H1 (cell line): ENCODE measurements around the gene TMEM164. TPM values are rescaled to one million over a fixed set of nuclear protein-coding genes. Genes with fewer than 3 reads are reported as not detected.

Experiments
- CTCF ChIA-PET: fragments of 300-600 bp; sonication (Branson Sonifier 250); formaldehyde crosslinking; loops from one replicate; lab custom pipeline; 2021; ENCODE audit not compliant: partially characterized antibody; lab: Charles Lee
- POLR2A ChIA-PET: fragments of 300-600 bp; sonication (Branson Sonifier 250); formaldehyde crosslinking; loops from one replicate; lab custom pipeline; 2021; ENCODE audit warnings: inconsistent platforms; ENCODE audit not compliant: partially characterized antibody; lab: Charles Lee
- DNase-seq, 2 experiments: peaks; one replicate each; pipeline versions ENCODE4 v3.0.0 to v3.0.0-alpha.2; 2010 to 2022; ENCODE audit warnings: low spot score in 2 of 2, low read depth in 1 of 2, mixed read lengths in 1 of 2
- FAIRE-seq: peaks from 2 replicates; lab custom pipeline; 2011; peaks lifted over from hg19 to GRCh38; lab: Jason Lieb, UNC
- H2AFZ ChIP-seq: 2 replicates; pipeline ENCODE4 v1.8.1; 2012; ENCODE audit warnings: low read length, inconsistent platforms
- H2AK5ac ChIP-seq: 2 replicates; pipeline ENCODE4 v1.6.1; 2013; ENCODE audit warnings: low read depth, low read length
- H2BK120ac ChIP-seq: replicated peaks from 2 replicates; pipeline ENCODE3; 2013; ENCODE audit warnings: low read depth, low read length, inconsistent platforms
- H2BK12ac ChIP-seq: 2 replicates; pipeline ENCODE4 v1.6.1; 2013; ENCODE audit warnings: low read depth, low read length
- H2BK15ac ChIP-seq: 2 replicates; pipeline ENCODE4 v1.6.1; 2013; ENCODE audit warnings: low read length
- H2BK20ac ChIP-seq: 2 replicates; pipeline ENCODE4 v1.6.1; 2013; ENCODE audit warnings: low read length
- H2BK5ac ChIP-seq: 2 replicates; pipeline ENCODE4 v1.6.1; 2013; ENCODE audit warnings: low read depth, low read length
- H3K14ac ChIP-seq: 2 replicates; pipeline ENCODE4 v1.6.1; 2013; ENCODE audit warnings: inconsistent platforms; ENCODE audit not compliant: insufficient read length
- H3K18ac ChIP-seq: 2 replicates; pipeline ENCODE4 v1.6.1; 2013; ENCODE audit warnings: low read length; ENCODE audit errors: extremely low read depth
- H3K23ac ChIP-seq: 2 replicates; pipeline ENCODE4 v1.6.1; 2013; ENCODE audit warnings: inconsistent platforms; ENCODE audit not compliant: insufficient read length
- H3K23me2 ChIP-seq: 2 replicates; pipeline ENCODE4 v1.6.1; 2013; ENCODE audit warnings: low read depth, low read length
- H3K27ac ChIP-seq: 2 replicates; pipeline ENCODE4 v1.6.1; 2011; ENCODE audit warnings: low read depth, low read length, inconsistent platforms
- H3K27me3 ChIP-seq, 4 experiments: replicated peaks in 1 of 4; 1 replicate in 1 of 4; 2 replicates in 3 of 4; pipeline versions ENCODE4 v1.6.1 to v1.8.1; 2011 to 2013; ENCODE audit warnings: low read length in 3 of 4, mild to moderate bottlenecking in 3 of 4, inconsistent platforms in 2 of 4, mixed read lengths in 2 of 4, moderate library complexity in 1 of 4; ENCODE audit not compliant: control insufficient read depth in 3 of 4, insufficient read depth in 3 of 4; ENCODE audit errors: extremely low read depth in 1 of 4
- H3K36me3 ChIP-seq, 4 experiments: 2 replicates each; pipeline versions ENCODE4 v1.6.1 to v1.8.1; 2011 to 2013; ENCODE audit warnings: mild to moderate bottlenecking in 4 of 4, low read length in 3 of 4, moderate library complexity in 2 of 4, control low read depth in 1 of 4, inconsistent platforms in 1 of 4; ENCODE audit not compliant: insufficient read depth in 4 of 4, control insufficient read depth in 2 of 4
- H3K4ac ChIP-seq: replicated peaks from 2 replicates; pipeline ENCODE3; 2013; ENCODE audit warnings: low read length, low read depth, mixed read lengths, inconsistent platforms; ENCODE audit not compliant: insufficient read length
- H3K4me1 ChIP-seq, 4 experiments: replicated peaks in 1 of 4; 1 replicate in 1 of 4; 2 replicates in 3 of 4; pipeline versions ENCODE4 v1.6.1 to v1.8.1; 2011 to 2013; ENCODE audit warnings: low read length in 3 of 4, inconsistent platforms in 2 of 4, mixed read lengths in 1 of 4; ENCODE audit not compliant: insufficient read depth in 4 of 4, control insufficient read depth in 3 of 4
- H3K4me2 ChIP-seq, 2 experiments: 2 replicates each; pipeline versions ENCODE4 v1.6.1 to v1.8.1; 2011 to 2013; ENCODE audit warnings: low read depth in 2 of 2, low read length in 2 of 2, control low read depth in 1 of 2, inconsistent platforms in 1 of 2, mild to moderate bottlenecking in 1 of 2; ENCODE audit not compliant: insufficient read depth in 1 of 2
- H3K4me3 ChIP-seq, 4 experiments: fragments of 200-600, 300-600 bp in 1 of 4; sonication (generic), shearing (Covaris generic), sonication (Bioruptor Twin) in 1 of 4; 2 replicates each; pipeline versions ENCODE4 v1.5.1 to v1.8.1; 2011 to 2016; ENCODE audit warnings: low read length in 4 of 4, low read depth in 3 of 4, control low read depth in 2 of 4, inconsistent platforms in 2 of 4, mild to moderate bottlenecking in 2 of 4, mixed read lengths in 1 of 4, moderate library complexity in 1 of 4; ENCODE audit not compliant: insufficient read depth in 2 of 4; ENCODE audit errors: extremely low read depth in 1 of 4
- H3K56ac ChIP-seq: replicated peaks from 2 replicates; pipeline ENCODE3; 2013; ENCODE audit warnings: low read depth, mild to moderate bottlenecking, mixed read lengths, low read length, inconsistent platforms; ENCODE audit not compliant: insufficient read length
- H3K79me1 ChIP-seq: 2 replicates; pipeline ENCODE4 v1.6.1; 2013; ENCODE audit warnings: low read depth, low read length, control low read depth
- H3K79me2 ChIP-seq, 2 experiments: 2 replicates each; pipeline versions ENCODE4 v1.6.1 to v1.8.1; 2012 to 2013; ENCODE audit warnings: low read length in 2 of 2, mild to moderate bottlenecking in 2 of 2, inconsistent platforms in 1 of 2; ENCODE audit not compliant: insufficient read depth in 2 of 2, control insufficient read depth in 1 of 2
- H3K9ac ChIP-seq, 4 experiments: replicated peaks in 1 of 4; 1 replicate in 1 of 4; 2 replicates in 3 of 4; pipeline versions ENCODE4 v1.6.1 to v1.8.1; 2011 to 2013; ENCODE audit warnings: low read depth in 3 of 4, low read length in 3 of 4, control low read depth in 2 of 4, mild to moderate bottlenecking in 2 of 4, moderate library complexity in 2 of 4, inconsistent platforms in 1 of 4; ENCODE audit errors: extremely low read depth in 1 of 4
- H3K9me3 ChIP-seq, 2 experiments: 2 replicates each; pipeline versions ENCODE4 v1.6.1 to v1.8.1; 2012 to 2013; ENCODE audit warnings: mild to moderate bottlenecking in 2 of 2, moderate library complexity in 2 of 2, control low read depth in 1 of 2, inconsistent platforms in 1 of 2, low read depth in 1 of 2, low read length in 1 of 2, mixed read lengths in 1 of 2; ENCODE audit not compliant: insufficient read depth in 2 of 2
- H4K20me1 ChIP-seq, 2 experiments: replicated peaks in 1 of 2; 2 replicates each; pipeline versions ENCODE3 to v1.8.1; 2011 to 2013; ENCODE audit warnings: inconsistent platforms in 2 of 2, low read length in 2 of 2, mild to moderate bottlenecking in 1 of 2; ENCODE audit not compliant: insufficient read depth in 2 of 2, control insufficient read depth in 1 of 2
- H4K5ac ChIP-seq: 2 replicates; pipeline ENCODE4 v1.6.1; 2013; ENCODE audit warnings: low read length, low read depth, mixed read lengths, inconsistent platforms; ENCODE audit not compliant: insufficient read length
- H4K8ac ChIP-seq: 2 replicates; pipeline ENCODE4 v1.8.0; 2013; ENCODE audit warnings: mild to moderate bottlenecking, moderate library complexity, low read length, inconsistent platforms; ENCODE audit not compliant: insufficient read depth; ENCODE audit errors: extremely low read depth
- H4K91ac ChIP-seq: replicated peaks from 2 replicates; pipeline ENCODE3; 2013; ENCODE audit warnings: low read length, mixed read lengths, inconsistent platforms; ENCODE audit not compliant: insufficient read length
- BACH1 ChIP-seq: IDR thresholded peaks from 2 replicates; pipeline ENCODE4 v1.6.1; 2012; ENCODE audit warnings: low read length, improper control_type of control experiment
- BRCA1 ChIP-seq: IDR thresholded peaks from 2 replicates; pipeline ENCODE4 v1.6.1; 2012; ENCODE audit warnings: low read depth, low read length, improper control_type of control experiment
- CTCF ChIP-seq, 3 experiments: IDR thresholded peaks; 1 replicate in 2 of 3; 2 replicates in 1 of 3; pipeline versions ENCODE4 v1.5.1 to v1.6.1; 2011; ENCODE audit warnings: low read length in 3 of 3, mild to moderate bottlenecking in 3 of 3, inconsistent platforms in 2 of 3, low read depth in 1 of 3, moderate library complexity in 1 of 3; ENCODE audit not compliant: insufficient read depth in 1 of 3; ENCODE audit errors: control extremely low read depth in 1 of 3
- HDAC6 ChIP-seq: IDR thresholded peaks from one replicate; pipeline ENCODE4 v1.7.1; 2012; ENCODE audit warnings: low read depth, mild to moderate bottlenecking, inconsistent platforms, low read length, moderate library complexity
- KDM5A ChIP-seq: fragments of 200-600 bp; IDR thresholded peaks from 2 replicates; pipeline ENCODE4 v1.7.1; 2012; ENCODE audit warnings: mild to moderate bottlenecking, low read length, inconsistent platforms, mixed read lengths
- MAX ChIP-seq: IDR thresholded peaks from 2 replicates; pipeline ENCODE4 v1.6.1; 2012; ENCODE audit warnings: inconsistent platforms
- POLR2AphosphoS5 ChIP-seq: IDR thresholded peaks from 2 replicates; pipeline ENCODE4 v1.6.1; 2011; ENCODE audit warnings: low read depth, low read length
- SIN3A ChIP-seq, 2 experiments: IDR thresholded peaks in 1 of 2; conservative IDR thresholded peaks in 1 of 2; 2 replicates each; pipeline ENCODE4 v1.6.1; 2011 to 2012; ENCODE audit warnings: low read length in 2 of 2, improper control_type of control experiment in 1 of 2, low read depth in 1 of 2, mild to moderate bottlenecking in 1 of 2
- SRF ChIP-seq: IDR thresholded peaks from 2 replicates; pipeline ENCODE4 v1.6.1; 2011; ENCODE audit warnings: mild to moderate bottlenecking, low read depth, low read length, moderate library complexity
- SUZ12 ChIP-seq: fragments of 200-600 bp; sonication (generic); IDR thresholded peaks from 2 replicates; pipeline ENCODE4 v1.6.1; 2012; ENCODE audit warnings: mild to moderate bottlenecking, inconsistent platforms, low read length, moderate library complexity, mixed read lengths
- TAF1 ChIP-seq: IDR thresholded peaks from 2 replicates; pipeline ENCODE4 v1.6.1; 2011; ENCODE audit warnings: mild to moderate bottlenecking, low read depth, low read length
- TEAD4 ChIP-seq: IDR thresholded peaks from 2 replicates; pipeline ENCODE4 v1.6.1; 2012; ENCODE audit warnings: low read depth, low read length, inconsistent platforms, mixed read lengths
- WGBS, 2 experiments: shearing (Covaris generic) in 1 of 2; methylation state at CpG; one replicate each; pipeline versions ENCODE4 v1.1.6 to v1.1.7; 2013 to 2015; ENCODE audit warnings: low lambda C conversion rate in 2 of 2, mixed read lengths in 2 of 2, inconsistent platforms in 1 of 2, low coverage in 1 of 2, missing lambda C conversion rate in 1 of 2; ENCODE audit not compliant: insufficient replicate concordance in 2 of 2, insufficient coverage in 1 of 2, insufficient read length in 1 of 2; ENCODE audit errors: extremely low coverage in 1 of 2, missing lambda C conversion rate in 1 of 2; 5-methylcytosine and 5-hydroxymethylcytosine counted together
- polyA plus RNA-seq, 7 experiments: library from polyadenylated mRNA; depleted of rRNA in 3 of 7; stranded (reverse) in 5 of 7; unstranded in 2 of 7; fragments of >200 nt in 5 of 7; fragments of 200-250 nt in 2 of 7; gene quantifications; 1 replicate in 5 of 7; 2 replicates in 1 of 7; 4 replicates in 1 of 7; pipeline versions ENCODE4 v1.2.1 to v1.2.3, GENCODE V29; 2011 to 2013; ENCODE audit warnings: missing spikeins in 2 of 7, mixed read lengths in 2 of 7
- total RNA-seq: library from RNA; stranded (reverse); fragmentation: NEBNext Ultra II Directional; extraction: Animal tissue kit (Norgen Biotek cat#: 25700); gene quantifications from 2 replicates; pipeline ENCODE4 v1.2.1, GENCODE V29; 2021

Gene TMEM164
- total and polyA plus RNA-seq, 2 of the 8 experiments (the other 6 are each of a cell fraction or from before 2014, with no cell fraction given) = 7.3 to 14.8 TPM

- Histone ChIP-seq H2BK15ac (no peak overlapping the region), H3K4me2 (no peak overlapping the region), H3K36me3 (no peaks in the 10 kb centered on the region), H2AK5ac (no peak overlapping the region), H3K27me3 (no peaks in the 10 kb centered on the region), H2AFZ (no peak overlapping the region), H2BK5ac (no peak overlapping the region), H3K4ac (no peak overlapping the region), H3K4me1 (no peaks in the 10 kb centered on the region), H3K9ac (no peak overlapping the region), H2BK12ac (no peak overlapping the region), H3K18ac (no peak overlapping the region), H3K27ac (no peak overlapping the region), H3K56ac (no peak overlapping the region), H3K14ac (no peak overlapping the region), H3K79me1 (no peaks in the 10 kb centered on the region), H3K23ac (no peak overlapping the region), H4K8ac (no peak overlapping the region), H2BK20ac (no peak overlapping the region), H3K4me3 (no peak overlapping the region), H2BK120ac (no peak overlapping the region), H3K79me2 (no peaks in the 10 kb centered on the region), H3K23me2 (no peaks in the 10 kb centered on the region), H4K5ac (no peak overlapping the region), H4K91ac (no peak overlapping the region), H3K9me3 (no peaks in the 10 kb centered on the region), H4K20me1 (peaks cover 0 to 2% of the 10 kb centered on the region in 2 experiments)
- CTCF ChIA-PET = interaction anchor here (2.3 kb wide), 1 partner anchor 113 kb away, joined by 6 read pairs; no protein-coding TSS in a partner anchor
- no peak for FAIRE-seq
- DNase-seq = no peak
- POLR2A ChIA-PET = no interaction called here
- 91% methylated on average over 2 of the region's 2 CpGs; no CpG with 5 or more reads in 1 of the 2 experiments for WGBS, 2 experiments
- TF ChIP-seq BACH1 (no peak), SUZ12 (no peak), SRF (no peak), KDM5A (no peak), HDAC6 (no peak), BRCA1 (no peak), MAX (no peak), TEAD4 (no peak), TAF1 (no peak), SIN3A (conservative IDR thresholded peaks at IDR 0.05 in 1 of 2, IDR thresholded peaks at IDR 0.05 in 1 of 2; ENCODE audit: low read depth in 1 of 2, low read length in 2 of 2) (no peak), POLR2AphosphoS5 (no peak), CTCF (IDR thresholded peaks at IDR 0.05; ENCODE audit: control extremely low read depth in 1 of 3, insufficient read depth in 1 of 3, low read depth in 1 of 3, low read length in 3 of 3) (no peak)
Measured at GRCh38 chrX:110034036-110034435, 31.1 kb downstream of the TMEM164 start.
